Measurements from ENCODE around the gene AKT3. TPM values are rescaled to one million over a fixed set of nuclear protein-coding genes. Genes with fewer than 3 reads are reported as not detected.

The AKT3 gene
- polyA plus RNA-seq, 1 donor (not counting 4 experiments of a cell fraction or from before 2014, with no cell fraction given), result 2.9 TPM

GRCh38 chr1:243645281-243645680 is 204.8 kb downstream of the AKT3 start:
- Histone ChIP-seq H3K4me2 (ENCODE audit: control insufficient read depth, extremely low read depth, insufficient read depth, low read depth, low read length) (no peak overlapping the region), H3K9me3 (ENCODE audit: control insufficient read depth, low read depth, low read length) (no peaks in the 10 kb centered on the region), H4K20me1 (ENCODE audit: control insufficient read depth, extremely low read depth, insufficient read depth, low read length) (no peaks in the 10 kb centered on the region), H3K27me3 (ENCODE audit: control insufficient read depth, extremely low read depth, insufficient read depth, low read length) (no peaks in the 10 kb centered on the region), H3K36me3 (ENCODE audit: control insufficient read depth in 2 of 2, extremely low read depth in 1 of 2, insufficient read depth in 2 of 2, low read length in 2 of 2) (no peaks in the 10 kb centered on the region), H3K9ac (ENCODE audit: control insufficient read depth, extremely low read depth, insufficient read depth, low read length) (no peak overlapping the region), H3K4me3 (ENCODE audit: control insufficient read depth in 2 of 3, extremely low read depth in 1 of 3, insufficient read depth in 2 of 3, low read depth in 1 of 3, low read length in 3 of 3) (no peak overlapping the region), H3K9me1 (ENCODE audit: control insufficient read depth, extremely low read depth, insufficient read depth, low read length) (no peaks in the 10 kb centered on the region), H2AFZ (ENCODE audit: control insufficient read depth, low read length) (no peak overlapping the region), H3K4me1 (ENCODE audit: control insufficient read depth, extremely low read depth, insufficient read depth, low read length) (no peaks in the 10 kb centered on the region), H3K79me2 (ENCODE audit: control insufficient read depth, insufficient read depth, low read length) (no peaks in the 10 kb centered on the region), H3K27ac (ENCODE audit: control insufficient read depth, insufficient read depth, low read length) (no peak overlapping the region)
- FAIRE-seq, result no peak
- TF ChIP-seq CTCF (optimal IDR thresholded peaks at IDR 0.05 in 1 of 3, IDR thresholded peaks at IDR 0.05 in 1 of 3, conservative IDR thresholded peaks at IDR 0.05 in 1 of 3; ENCODE audit: extremely low read depth in 1 of 3, insufficient read depth in 2 of 3, low read length in 3 of 3), result no peak
- TF ChIP-seq EZH2 (IDR thresholded peaks at IDR 0.05; ENCODE audit: low read length), result no peak
- dilution Hi-C loops (cut with MboI; ENCODE audit: extremely low pct_ligation_motif_present, low sequenced_read_pairs), result no loop called here
- DNase-seq (ENCODE audit: low read depth, low spot score), result no peak

GRCh38 chr1:243642936-243643335 is 207.1 kb downstream of the AKT3 start:
- no peak for TF ChIP-seq CTCF (optimal IDR thresholded peaks at IDR 0.05 in 1 of 3, IDR thresholded peaks at IDR 0.05 in 1 of 3, conservative IDR thresholded peaks at IDR 0.05 in 1 of 3; ENCODE audit: extremely low read depth in 1 of 3, insufficient read depth in 2 of 3, low read length in 3 of 3)
- TF ChIP-seq EZH2 (IDR thresholded peaks at IDR 0.05; ENCODE audit: low read length), result no peak
- Histone ChIP-seq H3K36me3 (ENCODE audit: control insufficient read depth in 2 of 2, extremely low read depth in 1 of 2, insufficient read depth in 2 of 2, low read length in 2 of 2) (no peaks in the 10 kb centered on the region), H3K9ac (ENCODE audit: control insufficient read depth, extremely low read depth, insufficient read depth, low read length) (no peak overlapping the region)

More at GRCh38 chr1:243642936-243643335, 207.1 kb downstream of the AKT3 start:
- no peaks in the 10 kb centered on the region for H3K79me2 ChIP-seq (ENCODE audit: control insufficient read depth, insufficient read depth, low read length)
- H3K4me3 ChIP-seq (ENCODE audit: control insufficient read depth in 2 of 3, extremely low read depth in 1 of 3, insufficient read depth in 2 of 3, low read depth in 1 of 3, low read length in 3 of 3), result no peak overlapping the region
- H3K9me3 ChIP-seq (ENCODE audit: control insufficient read depth, low read depth, low read length), result no peaks in the 10 kb centered on the region
- dilution Hi-C loops (cut with MboI; ENCODE audit: extremely low pct_ligation_motif_present, low sequenced_read_pairs), result no loop called here
- no peak overlapping the region for H3K27ac ChIP-seq (ENCODE audit: control insufficient read depth, insufficient read depth, low read length)
- no peak overlapping the region for H2AFZ ChIP-seq (ENCODE audit: control insufficient read depth, low read length)
- H3K4me1 ChIP-seq (ENCODE audit: control insufficient read depth, extremely low read depth, insufficient read depth, low read length), result no peaks in the 10 kb centered on the region
- FAIRE-seq (no peak), DNase-seq (ENCODE audit: low read depth, low spot score) (no peak)
- H3K4me2 ChIP-seq (ENCODE audit: control insufficient read depth, extremely low read depth, insufficient read depth, low read depth, low read length), result no peak overlapping the region
- no peaks in the 10 kb centered on the region for H3K27me3 ChIP-seq (ENCODE audit: control insufficient read depth, extremely low read depth, insufficient read depth, low read length)
- H4K20me1 ChIP-seq (ENCODE audit: control insufficient read depth, extremely low read depth, insufficient read depth, low read length), result no peaks in the 10 kb centered on the region
- H3K9me1 ChIP-seq (ENCODE audit: control insufficient read depth, extremely low read depth, insufficient read depth, low read length), result no peaks in the 10 kb centered on the region
